Measurements from ENCODE around the gene SEC14L2. TPM values are rescaled to one million over a fixed set of nuclear protein-coding genes. Genes with fewer than 3 reads are reported as not detected.

SEC14L2 gene
- 10 to 100 TPM in 1 of 2 donors, 1 to 10 TPM in 1; 2.0 to 10.3 TPM for total RNA-seq

DNA sequence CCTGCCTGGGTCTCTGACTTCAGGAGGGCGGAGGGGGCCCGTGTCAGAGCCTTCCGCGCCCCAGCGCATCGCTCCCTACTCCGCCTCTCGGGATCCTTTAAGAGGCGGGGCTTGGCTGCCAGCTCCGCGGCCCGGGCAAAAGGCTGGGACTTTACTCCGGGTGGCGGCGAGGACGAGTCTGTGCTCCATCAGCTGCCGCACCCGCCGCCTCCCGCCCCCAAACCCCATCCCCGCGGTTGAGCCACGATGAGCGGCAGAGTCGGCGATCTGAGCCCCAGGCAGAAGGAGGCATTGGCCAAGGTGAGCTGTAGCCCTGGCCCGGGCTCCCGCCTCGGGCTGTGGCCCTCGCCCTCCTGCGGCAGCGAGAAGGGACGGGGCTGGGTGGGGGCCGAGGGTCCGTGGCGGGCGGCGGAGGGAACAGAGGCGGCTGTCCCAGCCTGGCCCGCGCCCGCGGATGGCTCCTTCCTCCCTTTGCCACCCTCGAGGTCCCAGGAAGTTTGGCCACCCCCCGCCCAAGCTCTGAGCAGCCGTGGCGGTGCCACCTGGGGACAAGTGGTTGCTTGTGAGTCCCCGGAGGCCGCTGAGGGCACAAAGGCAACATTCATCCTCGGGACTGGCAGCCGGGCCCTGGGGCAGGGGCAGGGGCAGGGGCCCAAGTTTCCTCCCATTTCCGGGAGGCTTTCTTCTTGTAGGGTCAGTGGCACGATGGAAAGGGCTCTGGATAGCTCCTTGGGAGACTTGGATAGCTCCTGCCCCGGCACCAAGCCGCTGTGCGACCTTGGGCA lies at the start of gene SEC14L2:
Gene SEC14L2 (plus strand): TSS at position 148 of the 785 bp plus-strand sequence. CDS start 99 bp downstream, at position 247.
- Histone ChIP-seq H3K9ac (ENCODE audit: low read depth in 2 of 2, low read length in 2 of 2) (peak within 1 kb of the TSS; percentile 3 to 50), H3K27ac (no peak within 1 kb of the TSS), H3K4me3 (peak within 1 kb of the TSS; percentile 71), H3K36me3 (no peaks in the 10 kb centered on the region), H3K4me1 (peaks cover 9% of the 10 kb centered on the region), H3K27me3 (peaks cover 10% of the 10 kb centered on the region), H3K9me3 (no peaks in the 10 kb centered on the region)
- peak; percentile 86 for DNase-seq
- intact Hi-C loops (cut with DNase I) = no loop called here
- TF ChIP-seq, protein P1, sequence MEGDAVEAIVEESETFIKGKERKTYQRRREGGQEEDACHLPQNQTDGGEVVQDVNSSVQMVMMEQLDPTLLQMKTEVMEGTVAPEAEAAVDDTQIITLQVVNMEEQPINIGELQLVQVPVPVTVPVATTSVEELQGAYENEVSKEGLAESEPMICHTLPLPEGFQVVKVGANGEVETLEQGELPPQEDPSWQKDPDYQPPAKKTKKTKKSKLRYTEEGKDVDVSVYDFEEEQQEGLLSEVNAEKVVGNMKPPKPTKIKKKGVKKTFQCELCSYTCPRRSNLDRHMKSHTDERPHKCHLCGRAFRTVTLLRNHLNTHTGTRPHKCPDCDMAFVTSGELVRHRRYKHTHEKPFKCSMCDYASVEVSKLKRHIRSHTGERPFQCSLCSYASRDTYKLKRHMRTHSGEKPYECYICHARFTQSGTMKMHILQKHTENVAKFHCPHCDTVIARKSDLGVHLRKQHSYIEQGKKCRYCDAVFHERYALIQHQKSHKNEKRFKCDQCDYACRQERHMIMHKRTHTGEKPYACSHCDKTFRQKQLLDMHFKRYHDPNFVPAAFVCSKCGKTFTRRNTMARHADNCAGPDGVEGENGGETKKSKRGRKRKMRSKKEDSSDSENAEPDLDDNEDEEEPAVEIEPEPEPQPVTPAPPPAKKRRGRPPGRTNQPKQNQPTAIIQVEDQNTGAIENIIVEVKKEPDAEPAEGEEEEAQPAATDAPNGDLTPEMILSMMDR (IDR thresholded peaks at IDR 0.05) = no peak

DNA sequence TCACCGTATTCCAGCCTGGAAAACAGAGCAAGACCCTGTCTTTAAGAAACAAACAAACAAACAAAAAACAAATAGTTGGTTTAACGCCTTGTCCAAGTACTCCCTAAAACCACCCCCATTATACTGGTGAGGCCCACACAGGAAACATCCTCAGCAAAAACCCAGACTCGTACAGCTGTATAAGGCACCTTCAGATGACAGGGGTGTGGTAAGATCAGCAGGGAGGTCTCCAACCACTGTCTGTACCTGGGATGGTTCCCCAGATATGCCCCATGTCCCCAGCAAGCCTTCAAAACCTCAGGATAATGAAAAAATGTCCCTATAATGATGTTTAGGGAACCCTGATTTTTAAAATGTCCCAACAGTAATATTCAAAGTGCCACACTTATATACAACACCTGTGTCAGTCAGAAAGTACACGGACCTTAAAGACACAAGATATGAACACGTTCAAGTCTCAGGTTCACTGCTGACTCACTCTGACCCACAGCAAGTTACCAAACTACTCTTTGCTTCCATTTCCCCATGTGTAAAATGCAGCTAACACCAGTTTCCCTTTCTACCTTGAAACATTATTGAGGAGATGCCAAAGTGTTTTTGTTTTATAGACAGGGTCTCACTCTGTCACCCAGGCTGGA lies 49.4 kb upstream of the SEC14L2 start:
- Histone ChIP-seq H3K4me3 (no peak overlapping the region), H3K27me3 (no peaks in the 10 kb centered on the region), H3K4me1 (no peaks in the 10 kb centered on the region), H3K36me3 (peaks cover 47% of the 10 kb centered on the region), H3K9ac (ENCODE audit: low read depth in 2 of 2, low read length in 2 of 2) (no peak overlapping the region), H3K9me3 (no peaks in the 10 kb centered on the region), H3K27ac (no peak overlapping the region)
- TF ChIP-seq, protein P1 (IDR thresholded peaks at IDR 0.05) = no peak
- intact Hi-C loops (cut with DNase I) = no loop called here
- no peak for DNase-seq

DNA sequence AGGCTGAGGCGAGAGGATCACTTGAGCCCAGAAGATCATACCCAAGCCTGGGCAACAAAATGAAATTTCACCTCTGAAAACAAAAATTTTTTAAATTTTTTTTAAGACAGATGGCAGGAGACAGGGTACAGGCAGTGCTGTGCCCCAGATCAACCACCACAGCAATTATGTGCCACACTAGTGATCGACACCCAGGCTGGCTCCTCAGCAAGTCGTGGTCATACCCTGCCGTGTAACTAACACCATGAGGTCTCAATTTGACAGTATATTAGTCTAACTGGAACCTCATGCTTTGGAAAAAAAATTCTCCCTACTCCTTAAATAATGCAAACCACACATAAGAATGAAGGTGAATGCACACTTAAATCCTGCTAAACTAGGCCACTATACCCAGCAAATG lies 48.4 kb upstream of the SEC14L2 start:
- no peak overlapping the region for H3K4me3 ChIP-seq
- peaks cover 42% of the 10 kb centered on the region for H3K36me3 ChIP-seq
- no peaks in the 10 kb centered on the region for H3K9me3 ChIP-seq
- no peak for DNase-seq
- no peaks in the 10 kb centered on the region for H3K4me1 ChIP-seq
- intact Hi-C loops (cut with DNase I) = no loop called here
- TF ChIP-seq, protein P1 (IDR thresholded peaks at IDR 0.05) = no peak
- H3K27ac ChIP-seq = no peak overlapping the region
- H3K27me3 ChIP-seq = no peaks in the 10 kb centered on the region
- peak overlapping the region in 1 of 2 donors; percentile 7 for H3K9ac ChIP-seq (ENCODE audit: low read depth in 2 of 2, low read length in 2 of 2)

DNA sequence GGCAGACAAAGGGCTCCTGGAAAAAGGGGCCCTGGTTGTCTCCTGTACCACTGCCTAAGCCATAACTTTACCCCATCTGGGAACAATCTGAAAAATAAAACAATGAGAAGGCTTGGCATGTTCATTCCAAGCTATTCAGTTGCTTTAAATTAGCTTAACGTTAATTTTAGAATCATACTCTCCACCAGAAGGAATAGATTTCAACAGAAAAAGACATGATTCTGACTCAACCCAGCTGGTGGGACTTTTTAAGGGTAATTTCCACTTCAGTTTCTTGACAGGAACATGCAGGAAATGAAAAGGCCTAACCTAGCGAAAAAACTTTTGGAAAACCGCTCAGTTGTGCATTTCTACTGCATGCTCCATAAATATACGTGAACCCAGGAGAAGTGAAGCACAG lies 48.0 kb upstream of the SEC14L2 start:
- H3K4me3 ChIP-seq = no peak overlapping the region
- H3K27me3 ChIP-seq = no peaks in the 10 kb centered on the region
- no peak for DNase-seq
- no peaks in the 10 kb centered on the region for H3K9me3 ChIP-seq
- H3K9ac ChIP-seq (ENCODE audit: low read depth in 2 of 2, low read length in 2 of 2) = no peak overlapping the region
- TF ChIP-seq, protein P1 (IDR thresholded peaks at IDR 0.05) = no peak
- H3K36me3 ChIP-seq = peaks cover 38% of the 10 kb centered on the region
- H3K27ac ChIP-seq = no peak overlapping the region
- intact Hi-C loops (cut with DNase I) = no loop called here
- H3K4me1 ChIP-seq = no peaks in the 10 kb centered on the region

DNA sequence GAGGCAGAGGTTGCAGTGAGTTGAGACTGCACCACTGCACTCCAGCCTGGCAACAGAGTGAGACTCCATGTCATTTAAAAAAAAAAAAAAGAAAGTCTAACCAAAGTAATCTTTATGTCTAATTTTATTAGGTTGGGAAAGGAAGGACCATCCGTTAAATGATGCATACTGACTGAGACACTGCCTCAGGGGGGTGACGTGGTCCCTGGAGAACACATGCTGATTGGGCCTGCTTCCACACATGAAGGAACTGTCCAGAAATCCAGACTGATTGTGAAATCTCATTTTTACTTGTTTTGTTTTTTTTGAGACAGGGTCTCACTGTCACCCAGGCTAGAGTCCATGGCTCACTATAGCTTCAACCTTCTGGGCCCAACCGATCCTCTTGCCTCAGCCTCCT lies 45.6 kb upstream of the SEC14L2 start:
- intact Hi-C loops (cut with DNase I) = no loop called here
- Histone ChIP-seq H3K4me1 (peaks cover 13% of the 10 kb centered on the region), H3K9me3 (no peaks in the 10 kb centered on the region), H3K27ac (no peak overlapping the region), H3K27me3 (no peaks in the 10 kb centered on the region), H3K36me3 (peaks cover 17% of the 10 kb centered on the region), H3K9ac (ENCODE audit: low read depth in 2 of 2, low read length in 2 of 2) (no peak overlapping the region), H3K4me3 (no peak overlapping the region)
- DNase-seq = no peak
- TF ChIP-seq, protein P1 (IDR thresholded peaks at IDR 0.05) = no peak
